H9 (cell line): ENCODE results near the gene PDE4B. TPM values are rescaled to one million over a fixed set of nuclear protein-coding genes. Genes with fewer than 3 reads are reported as not detected.

Experiments
- DNase-seq: peaks from one replicate; pipeline ENCODE4 v3.0.0-alpha.2; 2017
- H2AFZ ChIP-seq: one replicate; pipeline ENCODE4 v1.6.1; 2013; ENCODE audit warnings: mild to moderate bottlenecking, low read length, control low read depth, moderate library complexity
- H2AK5ac ChIP-seq: 2 replicates; pipeline ENCODE4 v1.6.1; 2013; ENCODE audit warnings: low read length, control low read depth, mixed read lengths; ENCODE audit not compliant: insufficient read length
- H2BK120ac ChIP-seq: one replicate; pipeline ENCODE4 v1.6.1; 2013; ENCODE audit warnings: low read depth, mild to moderate bottlenecking, low read length, control low read depth, inconsistent platforms; ENCODE audit not compliant: poor library complexity, severe bottlenecking
- H2BK12ac ChIP-seq: 2 replicates; pipeline ENCODE4 v1.6.1; 2013; ENCODE audit warnings: low read length, control low read depth, mixed read lengths, low read depth; ENCODE audit not compliant: insufficient read length
- H2BK15ac ChIP-seq: 2 replicates; pipeline ENCODE4 v1.6.1; 2013; ENCODE audit warnings: low read depth, low read length, control low read depth
- H2BK20ac ChIP-seq: one replicate; pipeline ENCODE4 v1.6.1; 2013; ENCODE audit warnings: low read depth, mild to moderate bottlenecking, low read length, control low read depth, inconsistent platforms; ENCODE audit not compliant: poor library complexity, severe bottlenecking
- H2BK5ac ChIP-seq: 2 replicates; pipeline ENCODE4 v1.6.1; 2013; ENCODE audit warnings: low read length, control low read depth, mixed read lengths; ENCODE audit not compliant: insufficient read length
- H3K14ac ChIP-seq: 2 replicates; pipeline ENCODE4 v1.6.1; 2013; ENCODE audit warnings: low read length, control low read depth; ENCODE audit not compliant: insufficient read depth
- H3K18ac ChIP-seq: 2 replicates; pipeline ENCODE4 v1.6.1; 2013; ENCODE audit warnings: low read depth, mild to moderate bottlenecking, mixed read lengths, low read length, control low read depth; ENCODE audit not compliant: insufficient read length
- H3K23ac ChIP-seq: 2 replicates; pipeline ENCODE4 v1.6.1; 2013; ENCODE audit warnings: low read length, control low read depth, mixed read lengths, low read depth; ENCODE audit not compliant: insufficient read length
- H3K23me2 ChIP-seq: 2 replicates; pipeline ENCODE4 v1.6.1; 2013; ENCODE audit warnings: low read depth, mild to moderate bottlenecking, mixed read lengths, low read length, control low read depth; ENCODE audit not compliant: insufficient read length, poor library complexity, severe bottlenecking
- H3K27ac ChIP-seq: 2 replicates; pipeline ENCODE4 v1.5.1; 2013; ENCODE audit warnings: low read length, control low read depth, mixed read lengths, low read depth; ENCODE audit not compliant: insufficient read length
- H3K27me3 ChIP-seq: 2 replicates; pipeline ENCODE4 v1.6.1; 2013; ENCODE audit warnings: low read length, control low read depth, inconsistent platforms; ENCODE audit not compliant: insufficient read depth
- H3K4ac ChIP-seq: 2 replicates; pipeline ENCODE4 v1.6.1; 2013; ENCODE audit warnings: low read depth, mild to moderate bottlenecking, control low read depth, inconsistent platforms, low read length, moderate library complexity
- H3K4me1 ChIP-seq: 2 replicates; pipeline ENCODE4 v1.6.1; 2013; ENCODE audit warnings: low read length, control low read depth, inconsistent platforms; ENCODE audit not compliant: insufficient read depth
- H3K4me2 ChIP-seq: 2 replicates; pipeline ENCODE4 v1.6.1; 2013; ENCODE audit warnings: low read length, control low read depth, mixed read lengths; ENCODE audit not compliant: insufficient read length, insufficient read depth
- H3K56ac ChIP-seq: 2 replicates; pipeline ENCODE4 v1.6.1; 2013; ENCODE audit warnings: low read depth, mild to moderate bottlenecking, mixed read lengths, low read length, control low read depth; ENCODE audit not compliant: insufficient read length
- H3K79me1 ChIP-seq: 2 replicates; pipeline ENCODE4 v1.6.1; 2013; ENCODE audit warnings: low read depth, mild to moderate bottlenecking, moderate library complexity, low read length, control low read depth, inconsistent platforms; ENCODE audit not compliant: insufficient read depth, poor library complexity, severe bottlenecking
- H3K79me2 ChIP-seq: 2 replicates; pipeline ENCODE4 v1.6.1; 2013; ENCODE audit warnings: low read length, control low read depth, inconsistent platforms; ENCODE audit not compliant: insufficient read depth
- H3K9ac ChIP-seq: 2 replicates; pipeline ENCODE4 v1.6.1; 2013; ENCODE audit warnings: low read length, control low read depth, mixed read lengths; ENCODE audit not compliant: insufficient read length; ENCODE audit errors: extremely low read depth
- H3K9me3 ChIP-seq: one replicate; pipeline ENCODE4 v1.6.1; 2013; ENCODE audit warnings: low read depth, low read length, inconsistent platforms; ENCODE audit not compliant: control insufficient read depth
- H3T11ph ChIP-seq: one replicate; pipeline ENCODE4 v1.6.1; 2013; ENCODE audit warnings: mild to moderate bottlenecking, low read length, control low read depth, inconsistent platforms
- H4K20me1 ChIP-seq: one replicate; pipeline ENCODE4 v1.6.1; 2013; ENCODE audit not compliant: control insufficient read depth, insufficient read length, insufficient read depth
- H4K5ac ChIP-seq: 2 replicates; pipeline ENCODE4 v1.6.1; 2013; ENCODE audit warnings: low read depth, mild to moderate bottlenecking, mixed read lengths, low read length, control low read depth; ENCODE audit not compliant: insufficient read length
- H4K8ac ChIP-seq: replicated peaks from 2 replicates; pipeline ENCODE4 v1.6.1; 2013; ENCODE audit warnings: low read length, control low read depth, mixed read lengths, low read depth; ENCODE audit not compliant: insufficient read length
- H4K91ac ChIP-seq: 2 replicates; pipeline ENCODE4 v1.6.1; 2013; ENCODE audit warnings: low read depth, mild to moderate bottlenecking, moderate library complexity, mixed read lengths, low read length, control low read depth; ENCODE audit not compliant: insufficient read length
- H3K27ac Mint-ChIP-seq, 3 experiments: 2 replicates in 2 of 3; 3 replicates in 1 of 3; pipeline ENCODE4 v1.8.0; 2020 to 2021; ENCODE audit warnings: mixed read lengths in 3 of 3, mild to moderate bottlenecking in 1 of 3, moderate library complexity in 1 of 3
- H3K27me3 Mint-ChIP-seq: 2 replicates; pipeline ENCODE4 v1.8.0; 2021; ENCODE audit warnings: low read depth, mild to moderate bottlenecking, moderate library complexity, mixed read lengths
- H3K36me3 Mint-ChIP-seq, 3 experiments: 2 replicates in 2 of 3; 3 replicates in 1 of 3; pipeline ENCODE4 v1.8.0; 2020 to 2021; ENCODE audit warnings: low read depth in 3 of 3, mixed read lengths in 3 of 3; ENCODE audit not compliant: insufficient read depth in 1 of 3
- H3K4me1 Mint-ChIP-seq, 2 experiments: 2 replicates each; pipeline ENCODE4 v1.8.0; 2020; ENCODE audit warnings: mixed read lengths in 2 of 2
- H3K4me3 Mint-ChIP-seq, 2 experiments: 2 replicates in 1 of 2; 3 replicates in 1 of 2; pipeline ENCODE4 v1.8.0; 2020 to 2021; ENCODE audit warnings: mild to moderate bottlenecking in 2 of 2, mixed read lengths in 2 of 2, moderate library complexity in 1 of 2
- H3K9me3 Mint-ChIP-seq, 2 experiments: 2 replicates in 1 of 2; 3 replicates in 1 of 2; pipeline ENCODE4 v1.8.0; 2020; ENCODE audit warnings: mild to moderate bottlenecking in 2 of 2, mixed read lengths in 2 of 2, moderate library complexity in 1 of 2
- WGBS: extraction: QIAGEN DNeasy Blood & Tissue Kit; methylation state at CpG from one replicate; pipeline ENCODE4 v1.1.7; 2013; ENCODE audit warnings: missing lambda C conversion rate, low lambda C conversion rate, mixed read lengths; ENCODE audit not compliant: insufficient read length; ENCODE audit errors: extremely low coverage; 5-methylcytosine and 5-hydroxymethylcytosine counted together
- total RNA-seq: library from RNA; stranded (reverse); gene quantifications from 2 replicates; pipeline ENCODE4 v1.2.1, GENCODE V29; 2021
- TF ChIP-seq, protein P1 (sequence below): fragments of 200-600 bp; sonication (generic); conservative IDR thresholded peaks from 3 replicates; pipeline ENCODE4 v1.8.0; 2021; ENCODE audit warnings: antibody characterized with exemption, mild to moderate bottlenecking

PDE4B gene
- total RNA-seq, 1 experiment from 2014 or later: 19.8 TPM

DNA sequence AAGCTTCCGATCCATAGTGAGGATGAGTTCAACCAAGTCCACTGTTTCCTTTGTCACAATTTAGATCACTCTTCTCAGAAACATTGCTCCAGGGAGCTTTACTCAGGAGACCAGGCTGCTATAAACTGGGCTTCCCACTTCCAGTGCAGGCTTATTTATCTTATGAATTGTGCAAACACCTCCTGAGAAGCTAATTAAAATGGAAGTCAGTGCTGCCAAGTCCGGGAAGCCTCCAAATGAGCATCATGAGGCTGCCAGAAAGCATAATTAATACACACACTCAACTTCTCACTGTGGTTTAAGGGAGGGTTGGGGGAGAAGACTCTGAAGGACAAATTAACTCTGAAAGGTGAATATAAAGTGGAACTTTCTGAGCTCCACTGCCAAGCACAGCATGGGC, 596.2 kb downstream of the PDE4B start:
- Histone ChIP-seq H3K14ac (no peak overlapping the region), H2AK5ac (no peak overlapping the region), H3K4ac (no peak overlapping the region), H4K91ac (no peak overlapping the region), H3K23ac (no peak overlapping the region), H3K23me2 (no peaks in the 10 kb centered on the region), H3K9me3 (peaks cover 19% of the 10 kb centered on the region), H2BK12ac (no peak overlapping the region), H4K20me1 (no peaks in the 10 kb centered on the region), H2BK20ac (no peak overlapping the region), H3K4me2 (no peak overlapping the region), H3K27me3 (no peaks in the 10 kb centered on the region), H4K8ac (no peak overlapping the region), H3K56ac (no peak overlapping the region), H3K79me1 (no peaks in the 10 kb centered on the region), H2BK15ac (no peak overlapping the region), H2BK120ac (no peak overlapping the region), H3K9ac (no peak overlapping the region), H3K79me2 (no peaks in the 10 kb centered on the region), H3K18ac (no peak overlapping the region), H4K5ac (no peak overlapping the region), H3K4me1 (no peaks in the 10 kb centered on the region), H2BK5ac (no peak overlapping the region), H3T11ph (no peak overlapping the region), H3K27ac (no peak overlapping the region), H2AFZ (no peak overlapping the region)
- TF ChIP-seq, protein P1, sequence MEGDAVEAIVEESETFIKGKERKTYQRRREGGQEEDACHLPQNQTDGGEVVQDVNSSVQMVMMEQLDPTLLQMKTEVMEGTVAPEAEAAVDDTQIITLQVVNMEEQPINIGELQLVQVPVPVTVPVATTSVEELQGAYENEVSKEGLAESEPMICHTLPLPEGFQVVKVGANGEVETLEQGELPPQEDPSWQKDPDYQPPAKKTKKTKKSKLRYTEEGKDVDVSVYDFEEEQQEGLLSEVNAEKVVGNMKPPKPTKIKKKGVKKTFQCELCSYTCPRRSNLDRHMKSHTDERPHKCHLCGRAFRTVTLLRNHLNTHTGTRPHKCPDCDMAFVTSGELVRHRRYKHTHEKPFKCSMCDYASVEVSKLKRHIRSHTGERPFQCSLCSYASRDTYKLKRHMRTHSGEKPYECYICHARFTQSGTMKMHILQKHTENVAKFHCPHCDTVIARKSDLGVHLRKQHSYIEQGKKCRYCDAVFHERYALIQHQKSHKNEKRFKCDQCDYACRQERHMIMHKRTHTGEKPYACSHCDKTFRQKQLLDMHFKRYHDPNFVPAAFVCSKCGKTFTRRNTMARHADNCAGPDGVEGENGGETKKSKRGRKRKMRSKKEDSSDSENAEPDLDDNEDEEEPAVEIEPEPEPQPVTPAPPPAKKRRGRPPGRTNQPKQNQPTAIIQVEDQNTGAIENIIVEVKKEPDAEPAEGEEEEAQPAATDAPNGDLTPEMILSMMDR: no peak
- Mint-ChIP-seq H3K27ac (no peak overlapping the region), H3K4me3 (no peak overlapping the region), H3K27me3 (no peaks in the 10 kb centered on the region), H3K36me3 (peaks cover 17 to 50% (median 39%) of the 10 kb centered on the region in 3 experiments), H3K4me1 (no peaks in the 10 kb centered on the region), H3K9me3 (peaks cover 46 to 56% of the 10 kb centered on the region in 2 experiments)
- WGBS: no CpG with 5 or more reads among the region's 2 CpGs
- no peak for DNase-seq
